OCI-M2 (cell line): ENCODE results near the gene RPS15A.
"Not testable (repeated sequence)": the region's sequence is repeated elsewhere in the genome, so short reads cannot be mapped to it uniquely, and the experiment has no call there.

ENCODE experiments used
- DNase-seq: peaks from one replicate; lab custom pipeline; 2025; ENCODE audit not compliant: unreplicated experiment; lab: John Stamatoyannopoulos, UW

Gene RPS15A

GRCh38 chr16:18797746-18798145 is 7.6 kb upstream of the RPS15A start:
- DNase-seq = no peak

GRCh38 chr16:18796377-18796776 is 6.2 kb upstream of the RPS15A start:
- DNase-seq = no peak

GRCh38 chr16:18792836-18793433 is 2.8 kb upstream of the RPS15A start:
- DNase-seq = no peak

- DNase-seq = no peak
These were observed 652 bp downstream of the RPS15A start for GRCh38 chr16:18789515-18789849.

- no peak for DNase-seq
These were observed 1.2 kb downstream of the RPS15A start for GRCh38 chr16:18788828-18789514.

GRCh38 chr16:18784917-18785623 is 5.1 kb downstream of the RPS15A start:
- no peak for DNase-seq

GRCh38 chr16:18783430-18784341 is 6.4 kb downstream of the RPS15A start:
- DNase-seq = no peak

GRCh38 chr16:18782697-18783429 is 7.3 kb downstream of the RPS15A start:
- DNase-seq = no peak

- DNase-seq = not testable (repeated sequence)
These were observed 8.9 kb downstream of the RPS15A start for GRCh38 chr16:18781232-18781631.

- not testable (repeated sequence) for DNase-seq
These were observed 9.6 kb downstream of the RPS15A start for GRCh38 chr16:18780460-18781026.

GRCh38 chr16:18777664-18778063 is 12.5 kb downstream of the RPS15A start:
- DNase-seq = not testable (repeated sequence)

- not testable (repeated sequence) for DNase-seq
These were observed 13.8 kb downstream of the RPS15A start for GRCh38 chr16:18776334-18776733.

GRCh38 chr16:18774651-18775050 is 15.5 kb downstream of the RPS15A start:
- not testable (repeated sequence) for DNase-seq

GRCh38 chr16:18772171-18772570 is 18.0 kb downstream of the RPS15A start:
- DNase-seq = not testable (repeated sequence)

- not testable (repeated sequence) for DNase-seq
These were observed 19.7 kb downstream of the RPS15A start for GRCh38 chr16:18770336-18770962.

GRCh38 chr16:18767217-18767616 is 22.9 kb downstream of the RPS15A start:
- not testable (repeated sequence) for DNase-seq

- not testable (repeated sequence) for DNase-seq
These were observed 27.4 kb downstream of the RPS15A start for GRCh38 chr16:18762713-18763112.

GRCh38 chr16:18759598-18760520 is 30.3 kb downstream of the RPS15A start:
- not testable (repeated sequence) for DNase-seq
